Measurements from ENCODE around the gene FOXL2NB.

- no peak for TF ChIP-seq CTCF (IDR thresholded peaks at IDR 0.05)
- TF ChIP-seq POLR2AphosphoS5 (IDR thresholded peaks at IDR 0.05): no peak
Measured at GRCh38 chr3:138943724-138944653, 3.0 kb upstream of the FOXL2NB start.
